Ramos (cell line): Measurements from ENCODE around the gene EVX2.

Experiments used
- in situ Hi-C: fragments of 300-500 bp; cut with MboI; formaldehyde crosslinking; loops from one replicate; pipeline ENCODE4 v1.14.3; 2022; ENCODE audit warnings: low sequenced_read_pairs; ENCODE audit not compliant: unreplicated experiment

The EVX2 gene

DNA sequence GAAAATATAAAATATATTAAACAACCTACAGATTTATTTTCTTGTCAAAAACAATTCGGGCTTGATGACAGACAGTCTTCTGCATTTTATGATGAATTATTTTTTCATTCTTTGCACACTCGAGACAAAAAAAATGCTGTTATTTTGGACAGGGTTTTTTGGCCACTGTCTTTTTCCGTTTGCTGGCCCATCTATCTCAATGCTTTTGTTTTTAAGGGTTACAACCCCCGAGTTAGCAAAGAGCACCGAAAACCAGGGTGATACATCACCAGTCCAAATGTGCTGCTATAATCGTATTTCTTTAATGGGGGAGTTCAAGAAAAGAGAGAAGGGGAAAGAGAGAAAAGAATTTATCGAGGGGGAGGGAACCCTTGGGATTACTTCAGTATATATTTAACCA, 7.7 kb downstream of the EVX2 start:
- in situ Hi-C loops = no loop called here

DNA sequence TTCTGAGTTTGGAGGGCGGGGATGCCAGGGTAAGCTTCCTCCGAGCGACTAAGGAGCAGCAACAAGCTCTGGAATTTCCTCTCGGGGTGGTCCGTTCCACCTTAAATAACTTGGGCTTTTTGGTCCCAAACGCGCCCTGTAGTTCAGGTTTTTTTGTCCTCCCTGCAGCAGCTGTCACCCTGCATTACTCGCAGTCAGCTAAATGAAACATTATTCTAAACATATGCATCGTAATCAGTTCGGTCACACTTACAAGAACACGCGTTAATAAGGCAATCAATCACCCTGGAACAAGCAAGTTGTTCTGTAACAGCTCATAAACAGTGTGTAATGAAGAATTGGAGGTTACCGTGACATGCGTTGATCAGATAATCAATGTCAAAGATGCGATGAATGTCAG, 8.3 kb downstream of the EVX2 start:
- in situ Hi-C loops = no loop called here

DNA sequence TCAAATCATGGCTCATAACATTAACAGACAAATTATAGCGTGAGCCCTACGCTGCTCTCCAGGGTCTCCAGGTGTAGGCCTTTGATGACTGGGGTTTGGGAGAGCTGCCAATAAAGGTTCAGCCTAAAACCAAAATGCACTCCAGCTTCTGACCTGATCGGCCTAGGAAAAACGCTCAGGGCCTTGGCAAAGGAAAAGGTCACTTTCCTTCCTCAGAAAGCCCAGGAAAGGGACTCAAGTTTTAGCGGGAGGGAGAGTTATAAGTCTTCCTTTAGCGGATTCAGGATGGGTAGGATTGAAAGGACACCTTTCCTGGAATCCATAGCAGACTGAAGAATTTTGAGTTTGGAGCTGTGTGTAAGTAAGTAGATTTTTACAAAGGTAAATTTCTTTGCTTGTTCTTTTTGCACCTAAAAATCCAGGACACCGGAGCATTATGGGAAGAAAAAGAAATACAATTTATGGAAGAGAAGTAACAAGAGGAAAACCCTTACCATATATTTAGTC, 8.8 kb downstream of the EVX2 start:
- in situ Hi-C loops = no loop called here

DNA sequence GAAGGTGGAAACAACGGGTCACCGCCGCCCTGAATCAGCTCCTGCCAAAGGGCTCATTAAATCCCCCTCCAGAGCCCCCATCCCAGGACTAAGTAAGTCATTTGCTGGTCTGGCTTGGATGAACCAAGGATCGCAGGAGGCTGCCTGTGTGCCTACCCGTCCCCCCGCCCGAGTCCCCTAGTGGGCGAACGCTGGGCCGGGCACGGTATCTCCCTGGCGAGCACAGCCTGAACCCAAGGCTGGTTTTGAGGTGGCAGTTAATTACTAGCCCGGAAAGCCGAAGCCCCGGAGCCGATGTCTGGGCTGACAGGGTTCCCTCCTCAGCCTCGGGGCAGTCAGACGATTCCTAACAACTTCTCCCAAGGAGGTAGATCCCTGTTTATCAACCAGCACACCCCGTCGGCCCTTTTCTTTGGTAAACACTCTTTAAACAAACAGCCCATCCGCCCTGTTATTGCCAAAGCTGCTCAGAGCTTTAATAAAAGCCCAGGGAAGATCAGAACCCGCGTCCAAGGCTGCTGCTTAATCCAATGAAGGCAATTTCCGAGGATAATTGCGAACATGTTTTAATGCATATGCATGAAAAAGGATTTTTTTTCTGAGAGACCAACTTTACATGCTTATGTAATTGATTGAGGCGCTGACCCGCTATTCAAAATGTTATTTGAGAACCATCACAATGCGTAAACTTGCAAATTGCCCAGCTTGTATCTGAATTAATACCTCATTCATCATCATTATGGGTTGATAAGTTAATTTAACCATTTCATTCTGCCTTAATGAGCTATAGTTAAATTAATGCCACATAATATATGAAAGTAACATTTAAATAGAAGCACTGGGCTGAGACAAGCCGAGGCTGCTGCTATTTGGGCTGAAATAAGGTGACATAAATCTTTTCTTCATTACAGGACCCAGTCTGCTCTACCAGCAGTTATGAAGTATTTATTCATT, 10.5 kb downstream of the EVX2 start:
- in situ Hi-C loops = no loop called here

DNA sequence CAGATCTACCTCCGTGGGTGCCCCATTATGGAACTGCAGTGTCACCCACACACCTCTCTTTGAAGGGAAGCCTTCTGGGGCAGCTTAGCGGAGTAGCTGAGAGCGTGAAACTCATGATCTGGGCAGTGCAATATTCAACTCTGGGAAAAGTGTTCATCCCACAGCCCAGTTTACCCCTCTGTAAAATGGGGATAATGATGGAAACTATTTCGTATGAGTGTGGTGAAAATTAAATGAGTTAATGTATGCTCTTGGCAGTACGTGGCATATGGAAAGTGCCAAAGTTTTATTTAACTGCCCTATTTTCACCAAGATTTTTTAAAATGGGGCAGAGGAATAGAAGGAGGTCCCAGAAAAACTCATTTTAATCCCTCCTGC, 11.5 kb downstream of the EVX2 start:
- in situ Hi-C loops = no loop called here

DNA sequence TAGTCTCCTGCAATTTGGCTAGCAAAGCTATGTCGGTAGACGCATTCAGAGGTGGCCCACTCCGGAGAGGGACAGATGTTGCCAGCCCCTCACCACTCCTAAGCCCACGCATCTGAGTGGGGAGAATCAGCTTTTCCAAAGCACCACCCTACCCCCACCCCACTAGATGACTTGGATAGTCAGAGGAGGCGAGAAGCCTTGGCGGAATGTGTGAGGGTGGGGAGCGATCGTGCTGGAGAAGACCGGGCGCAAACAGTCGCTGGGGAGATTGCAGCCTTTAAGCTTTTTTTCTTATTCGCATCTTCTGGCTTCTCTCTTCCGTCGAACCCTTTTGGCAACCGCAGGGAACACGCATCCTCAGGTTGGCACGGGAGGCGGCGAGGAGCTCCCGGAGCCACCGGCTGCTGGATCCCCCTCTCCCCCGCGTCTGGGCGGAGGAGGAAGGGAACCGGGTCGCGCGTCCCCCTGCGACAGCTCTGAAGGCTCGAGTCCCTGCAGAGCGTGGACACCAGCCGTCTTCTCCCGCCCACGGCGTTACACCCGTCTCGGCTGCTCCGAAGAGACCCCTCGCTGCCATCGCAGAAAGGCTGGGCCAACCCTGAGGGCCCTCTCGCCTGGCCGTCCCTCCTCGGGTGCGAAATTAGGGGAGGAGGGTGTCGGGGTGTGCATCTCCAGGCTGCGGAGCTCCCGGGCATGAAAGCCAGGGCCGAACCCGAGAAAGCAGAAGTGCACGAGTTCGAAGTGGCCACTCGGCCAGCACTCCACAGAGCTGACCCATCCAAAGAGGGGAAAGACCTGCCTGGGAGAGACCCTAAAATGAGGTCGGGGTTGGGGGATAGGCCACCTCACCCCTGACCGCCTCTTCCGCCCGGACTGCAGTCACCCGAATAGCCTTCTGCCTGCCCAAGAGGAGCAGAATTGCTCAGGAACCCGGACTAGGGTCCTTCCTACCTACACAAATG, 12.2 kb downstream of the EVX2 start:
- in situ Hi-C loops = no loop called here

DNA sequence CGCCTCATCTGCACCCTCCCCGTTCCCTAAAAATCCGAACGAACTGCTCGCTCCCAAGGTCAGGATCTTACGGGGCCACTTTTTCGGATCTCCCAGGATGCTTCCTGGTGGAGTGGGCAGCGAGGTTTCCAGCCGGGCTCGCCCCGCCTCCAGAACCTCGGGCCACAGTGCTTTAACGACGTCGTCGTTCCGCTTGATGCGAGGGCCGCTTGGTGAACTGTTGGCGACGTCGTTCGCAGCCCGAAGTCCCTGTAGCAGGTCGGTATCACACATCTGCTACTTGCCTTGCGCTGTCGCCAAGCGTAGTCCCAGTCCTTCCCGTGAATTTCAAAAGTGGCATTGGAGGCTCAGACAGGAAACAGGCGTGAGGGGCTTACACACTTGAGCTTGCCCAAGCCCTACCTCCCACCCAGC, 15.3 kb downstream of the EVX2 start:
- in situ Hi-C loops = no loop called here

DNA sequence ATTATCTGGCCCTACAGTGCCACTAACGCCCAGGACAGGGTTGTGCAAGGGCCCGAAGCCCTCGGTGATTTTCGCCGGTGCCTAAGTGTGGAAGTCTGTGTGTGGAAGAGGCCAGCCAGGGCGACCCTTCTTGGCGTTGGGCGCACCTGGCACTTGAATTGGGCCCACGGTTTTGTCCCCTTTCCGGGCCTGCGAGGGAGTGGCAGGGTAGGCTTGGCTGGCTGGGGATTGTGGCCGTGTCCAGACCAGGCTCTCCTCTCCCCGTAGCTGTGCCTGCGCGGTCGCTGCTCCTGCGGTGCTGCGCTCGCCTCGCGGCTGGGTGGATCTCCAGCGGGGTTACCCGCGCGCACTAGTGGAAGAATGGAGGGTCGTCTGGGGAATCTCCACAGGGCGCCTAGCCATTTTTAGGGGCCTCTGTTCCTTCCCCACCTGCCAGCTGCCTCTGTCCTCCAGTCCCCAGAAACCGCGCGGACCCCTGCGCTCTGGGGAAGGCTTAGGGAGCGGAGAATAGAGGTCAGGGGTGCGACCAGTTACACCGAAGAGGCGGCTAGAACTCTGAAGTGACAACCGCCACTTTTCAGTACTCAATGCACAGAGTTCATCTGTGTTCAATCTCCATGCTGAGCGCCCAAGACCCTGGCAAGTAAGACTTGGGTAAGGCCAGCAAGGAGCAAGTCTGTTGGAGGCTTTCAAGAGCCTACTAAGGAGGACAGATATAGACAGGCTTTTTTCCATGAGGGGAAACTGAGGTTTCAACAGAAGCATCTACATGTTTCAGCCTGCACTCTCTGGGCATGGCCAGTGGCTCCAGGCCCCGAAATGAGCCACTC, 16.0 kb downstream of the EVX2 start:
- in situ Hi-C loops = no loop called here

DNA sequence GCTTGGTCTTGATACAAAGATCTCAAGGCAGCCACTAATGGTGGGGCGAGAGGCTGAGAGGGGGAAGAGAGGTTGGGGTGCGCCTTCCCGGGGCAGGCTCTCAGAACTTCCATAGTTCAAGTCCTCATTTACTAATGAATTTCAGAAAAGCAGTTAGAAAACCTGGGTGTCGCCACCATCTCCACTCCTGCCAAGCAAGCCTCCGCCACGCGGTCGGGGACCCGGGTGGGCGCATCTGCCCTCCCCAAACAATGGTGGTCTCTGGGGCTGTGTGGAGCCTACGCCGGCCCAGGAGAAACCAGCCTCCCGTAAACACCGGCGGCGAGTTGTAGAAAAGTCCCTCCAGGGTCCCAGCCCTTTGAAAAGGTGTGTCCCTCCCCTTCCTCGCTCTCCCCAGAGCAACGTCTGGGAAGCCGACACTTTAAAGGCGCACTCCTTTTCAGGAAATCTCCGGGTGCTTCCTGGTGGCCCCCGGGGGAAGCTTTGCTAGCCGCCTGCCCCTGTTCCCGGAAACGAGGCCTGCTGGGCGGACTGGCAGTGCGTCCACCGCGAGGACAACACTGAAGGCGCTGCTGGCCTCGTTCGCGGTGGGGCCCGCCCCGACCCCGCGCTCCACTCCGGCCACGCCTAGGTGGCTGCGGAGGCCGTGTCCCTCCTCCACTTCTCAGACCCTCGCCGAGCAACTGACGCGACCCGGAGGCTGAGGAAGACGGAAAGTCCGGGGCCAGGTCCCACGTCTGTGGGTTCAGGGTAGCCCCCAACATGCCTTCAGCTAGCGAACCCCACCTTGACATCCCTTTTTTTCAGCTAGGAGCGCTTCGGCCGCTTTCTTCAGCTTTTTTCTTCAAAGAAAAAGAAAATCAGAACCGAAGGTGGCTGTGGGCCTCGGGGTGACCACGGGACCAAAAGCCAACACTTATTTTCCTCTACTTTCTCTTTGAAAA, 16.8 kb downstream of the EVX2 start:
- in situ Hi-C loops = no loop called here

DNA sequence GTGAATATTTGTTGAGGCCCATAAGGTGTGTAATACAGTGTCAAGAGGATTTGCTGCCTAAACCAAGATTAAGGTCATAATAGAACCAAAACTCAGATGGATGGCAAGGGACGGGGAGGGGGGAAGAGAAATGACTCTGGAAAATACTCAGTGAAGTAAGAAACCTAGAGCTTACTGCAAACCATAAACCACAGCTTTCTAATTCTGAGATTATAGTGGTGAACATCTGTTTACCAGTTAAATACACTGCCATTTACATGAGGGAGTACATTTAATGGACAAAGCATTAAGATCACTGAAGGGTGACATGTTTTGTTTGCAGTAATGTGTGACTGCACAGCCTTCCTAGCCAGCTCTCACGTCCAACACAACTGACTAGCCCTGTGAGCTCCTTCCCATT, 19.8 kb downstream of the EVX2 start:
- in situ Hi-C loops = no loop called here

DNA sequence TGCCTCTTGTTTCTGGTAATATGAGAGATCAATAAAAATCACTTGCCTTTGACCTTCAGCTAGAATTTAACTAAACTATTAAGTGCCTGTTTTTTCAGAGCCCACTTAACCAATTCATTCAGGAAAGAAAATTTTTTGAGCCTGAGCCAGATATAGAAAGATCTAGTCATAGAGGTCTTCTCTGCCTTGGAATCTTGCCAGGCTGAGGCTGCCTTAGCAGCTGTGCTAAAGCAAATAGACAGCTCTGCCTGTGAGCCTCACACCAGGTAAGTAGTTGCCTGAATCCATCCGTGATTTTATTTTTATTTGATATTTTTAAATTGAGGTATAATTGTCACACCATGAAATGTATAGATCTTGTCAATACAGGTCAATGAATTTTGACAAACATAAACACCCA, 27.4 kb downstream of the EVX2 start:
- in situ Hi-C loops = no loop called here

DNA sequence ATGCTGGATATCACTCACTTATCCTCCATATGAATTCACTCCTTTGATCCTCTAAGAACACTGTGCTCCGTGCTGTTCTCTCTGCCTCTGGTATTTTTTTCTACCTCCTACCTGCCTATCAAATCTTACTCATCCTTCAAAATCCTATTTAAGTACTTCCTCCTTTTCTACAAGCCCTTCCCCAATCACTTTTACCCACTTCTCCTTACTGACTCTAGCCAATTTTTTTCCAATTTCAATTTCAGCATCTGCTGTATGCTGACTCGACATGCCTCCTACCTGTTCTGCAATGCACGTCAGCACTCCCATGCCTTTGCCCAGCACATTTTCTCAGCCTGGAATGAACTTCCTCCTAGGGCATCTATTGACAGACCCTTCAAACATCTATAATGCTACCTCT, 44.4 kb downstream of the EVX2 start:
- in situ Hi-C loops = no loop called here

DNA sequence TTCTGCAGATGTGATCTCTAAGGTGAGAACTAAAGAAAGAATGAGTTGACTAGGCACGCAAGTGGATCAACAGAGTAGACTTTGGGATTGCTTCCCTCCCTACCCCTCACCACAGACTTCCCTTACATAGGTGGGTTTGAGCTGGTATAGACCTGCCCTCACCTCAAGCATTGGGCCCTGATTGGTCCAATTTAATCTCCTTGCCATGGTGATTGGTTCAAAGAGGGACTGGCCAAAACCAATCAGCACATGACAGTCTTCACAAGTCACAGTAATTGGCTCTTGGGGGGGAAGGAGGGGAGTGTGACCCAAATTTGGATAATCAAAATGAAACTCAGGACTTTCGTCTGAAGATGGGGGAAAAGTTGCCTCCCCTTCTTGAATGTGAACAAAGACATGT, 45.1 kb downstream of the EVX2 start:
- in situ Hi-C loops = no loop called here

DNA sequence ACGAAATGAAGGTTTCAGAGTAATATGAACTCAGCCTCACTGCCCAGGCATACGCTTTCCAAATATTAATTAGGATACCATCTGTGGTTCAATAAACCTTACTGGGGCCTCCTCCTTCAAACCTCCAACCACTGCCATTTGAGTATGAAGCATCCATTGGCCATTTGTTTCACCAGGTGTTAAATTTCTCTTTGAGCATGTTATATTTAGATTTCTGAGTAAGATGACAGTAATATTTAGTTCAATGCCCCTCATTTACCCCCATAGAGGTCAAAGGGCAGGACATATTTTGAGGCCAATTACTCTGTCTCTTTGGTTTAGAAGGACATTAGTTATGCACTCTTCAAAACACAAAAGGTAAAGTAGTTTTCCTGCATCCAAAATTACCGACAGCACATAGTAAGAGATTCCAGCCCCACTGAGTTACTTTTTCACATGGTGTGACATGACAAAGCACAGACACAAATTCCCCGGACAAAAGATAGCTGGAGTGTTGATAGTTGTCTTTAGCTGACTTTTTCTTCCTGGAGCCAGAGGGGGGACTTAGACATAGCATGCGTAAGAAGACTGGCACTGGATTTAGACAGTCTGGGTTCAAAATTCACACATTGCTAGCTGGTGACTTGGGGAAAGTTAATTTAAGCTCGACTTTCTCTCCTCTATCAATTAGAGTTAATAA, 48.6 kb downstream of the EVX2 start:
- in situ Hi-C loops = no loop called here

DNA sequence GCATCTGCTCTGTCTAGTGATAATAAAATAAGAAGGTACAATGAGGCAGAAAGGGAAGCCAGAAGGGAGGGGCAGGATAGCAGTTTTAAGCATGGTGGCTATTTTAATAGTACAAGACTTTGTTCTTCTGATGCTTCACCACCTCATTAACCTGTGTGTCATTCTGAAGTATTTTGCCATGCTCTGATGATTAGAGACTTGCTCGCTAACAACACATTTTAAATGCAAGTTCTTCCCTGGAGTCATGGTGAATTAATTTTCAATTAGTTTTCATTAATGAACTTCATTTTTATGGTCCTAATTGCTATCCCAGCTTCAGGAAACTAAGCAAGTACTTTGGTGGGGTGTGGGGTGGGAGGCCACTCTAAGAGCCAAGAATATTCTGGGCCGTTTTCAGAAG, 56.0 kb downstream of the EVX2 start:
- in situ Hi-C loops = no loop called here
